Suppressor macrophage (primary cell): Measurements from ENCODE around the gene C11orf54.
A peak's percentile ranks its signal among the peaks of the same experiment; 100 is the strongest.

Experiments
- DNase-seq, 4 experiments: peaks; one replicate each; pipeline ENCODE4 v3.0.0-alpha.2; 2020 to 2022

Gene C11orf54

GRCh38 chr11:93767018-93767417 lies 25.5 kb downstream of the C11orf54 start:
- DNase-seq = no peak

GRCh38 chr11:93770160-93770559 lies 28.7 kb downstream of the C11orf54 start:
- DNase-seq = no peak

GRCh38 chr11:93772123-93772522 lies 30.7 kb downstream of the C11orf54 start:
- DNase-seq = no peak

- DNase-seq = no peak
Observed at GRCh38 chr11:93773045-93773477, 31.6 kb downstream of the C11orf54 start.

GRCh38 chr11:93773601-93774200 lies 32.2 kb downstream of the C11orf54 start:
- no peak for DNase-seq

GRCh38 chr11:93774560-93774959 lies 33.1 kb downstream of the C11orf54 start:
- peak; percentile 37 to 65 (median 59) for DNase-seq

GRCh38 chr11:93775289-93775688 lies 33.8 kb downstream of the C11orf54 start:
- peak; percentile 18 to 30 (median 26) for DNase-seq

- no peak for DNase-seq
Observed at GRCh38 chr11:93783362-93783761, 41.9 kb downstream of the C11orf54 start.

GRCh38 chr11:93783765-93784144 lies 42.3 kb downstream of the C11orf54 start:
- DNase-seq = no peak

GRCh38 chr11:93784145-93784934 lies 42.9 kb downstream of the C11orf54 start, which contains the start of gene MED17:
TSS of gene MED17 (plus strand) at chr11:93784282. CDS start at chr11:93784514, 232 bp downstream.
- DNase-seq = peak; percentile 92 to 95 (median 94)

- peak in 1 of 4 experiments; percentile 1 for DNase-seq
Observed at GRCh38 chr11:93784935-93785360, 43.5 kb downstream of the C11orf54 start.

- DNase-seq = no peak
Observed at GRCh38 chr11:93791493-93791892, 50.0 kb downstream of the C11orf54 start.

GRCh38 chr11:93796441-93797231 lies 55.2 kb downstream of the C11orf54 start:
- no peak for DNase-seq

GRCh38 chr11:93801366-93801765 lies 59.9 kb downstream of the C11orf54 start:
- no peak for DNase-seq

- DNase-seq = no peak
Observed at GRCh38 chr11:93804879-93805278, 63.4 kb downstream of the C11orf54 start.

- no peak for DNase-seq
Observed at GRCh38 chr11:93807980-93808379, 66.5 kb downstream of the C11orf54 start.

- no peak for DNase-seq
Observed at GRCh38 chr11:93813974-93814373, 72.5 kb downstream of the C11orf54 start.
